Neural crest cell (in vitro differentiated cells): ENCODE data around the gene SPATA3. TPM values are rescaled to one million over a fixed set of nuclear protein-coding genes. Genes with fewer than 3 reads are reported as not detected.
A peak's percentile ranks its signal among the peaks of the same experiment; 100 is the strongest.
"Not testable (repeated sequence)": the region's sequence is repeated elsewhere in the genome, so short reads cannot be mapped to it uniquely, and the experiment has no call there.

Source experiments
- DNase-seq: peaks from one replicate; pipeline ENCODE4 v3.0.0; 2021; ENCODE audit warnings: low read depth, mixed read lengths, low spot score
- H3K27ac Mint-ChIP-seq: one replicate; pipeline ENCODE4 v1.8.0; 2021; ENCODE audit warnings: mild to moderate bottlenecking, mixed read lengths; ENCODE audit not compliant: unreplicated experiment
- H3K27me3 Mint-ChIP-seq: 2 replicates; pipeline ENCODE4 v1.8.0; 2021; ENCODE audit warnings: low read depth, mild to moderate bottlenecking, mixed read lengths
- H3K36me3 Mint-ChIP-seq: 2 replicates; pipeline ENCODE4 v1.8.0; 2021; ENCODE audit warnings: low read depth, mild to moderate bottlenecking, mixed read lengths
- H3K4me1 Mint-ChIP-seq: 2 replicates; pipeline ENCODE4 v1.8.0; 2021; ENCODE audit warnings: mixed read lengths
- H3K4me3 Mint-ChIP-seq: one replicate; pipeline ENCODE4 v1.8.0; 2021; ENCODE audit warnings: mild to moderate bottlenecking, mixed read lengths
- H3K9me3 Mint-ChIP-seq: 2 replicates; pipeline ENCODE4 v1.8.0; 2021; ENCODE audit warnings: mixed read lengths
- total RNA-seq: library from RNA; stranded (reverse); gene quantifications from 2 replicates; pipeline ENCODE4 v1.2.1, GENCODE V29; 2021
- TF ChIP-seq, protein P1 (sequence below): fragments of 200-600 bp; sonication (generic); conservative IDR thresholded peaks from 2 replicates; pipeline ENCODE4 v1.5.0; 2021; ENCODE audit warnings: antibody characterized with exemption, mild to moderate bottlenecking

Gene SPATA3
- total RNA-seq, 1 donor from 2014 or later = not detected

GRCh38 chr2:230961091-230961491 is 34.8 kb upstream of the SPATA3 start:
- Mint-ChIP-seq H3K27me3 (peaks cover 28% of the 10 kb centered on the region), H3K9me3 (peaks cover 6% of the 10 kb centered on the region), H3K27ac (peak overlapping the region; percentile 91), H3K36me3 (peaks cover 3% of the 10 kb centered on the region), H3K4me3 (no peak overlapping the region), H3K4me1 (peaks cover 39% of the 10 kb centered on the region)
- TF ChIP-seq, protein P1, sequence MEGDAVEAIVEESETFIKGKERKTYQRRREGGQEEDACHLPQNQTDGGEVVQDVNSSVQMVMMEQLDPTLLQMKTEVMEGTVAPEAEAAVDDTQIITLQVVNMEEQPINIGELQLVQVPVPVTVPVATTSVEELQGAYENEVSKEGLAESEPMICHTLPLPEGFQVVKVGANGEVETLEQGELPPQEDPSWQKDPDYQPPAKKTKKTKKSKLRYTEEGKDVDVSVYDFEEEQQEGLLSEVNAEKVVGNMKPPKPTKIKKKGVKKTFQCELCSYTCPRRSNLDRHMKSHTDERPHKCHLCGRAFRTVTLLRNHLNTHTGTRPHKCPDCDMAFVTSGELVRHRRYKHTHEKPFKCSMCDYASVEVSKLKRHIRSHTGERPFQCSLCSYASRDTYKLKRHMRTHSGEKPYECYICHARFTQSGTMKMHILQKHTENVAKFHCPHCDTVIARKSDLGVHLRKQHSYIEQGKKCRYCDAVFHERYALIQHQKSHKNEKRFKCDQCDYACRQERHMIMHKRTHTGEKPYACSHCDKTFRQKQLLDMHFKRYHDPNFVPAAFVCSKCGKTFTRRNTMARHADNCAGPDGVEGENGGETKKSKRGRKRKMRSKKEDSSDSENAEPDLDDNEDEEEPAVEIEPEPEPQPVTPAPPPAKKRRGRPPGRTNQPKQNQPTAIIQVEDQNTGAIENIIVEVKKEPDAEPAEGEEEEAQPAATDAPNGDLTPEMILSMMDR = no peak
- no peak for DNase-seq

- Mint-ChIP-seq H3K4me3 (no peak overlapping the region), H3K27ac (no peak overlapping the region), H3K27me3 (peaks cover 4% of the 10 kb centered on the region), H3K4me1 (peaks cover 18% of the 10 kb centered on the region), H3K36me3 (peaks cover 3% of the 10 kb centered on the region), H3K9me3 (peaks cover 6% of the 10 kb centered on the region)
- no peak for DNase-seq
- TF ChIP-seq, protein P1 = no peak
Observed at GRCh38 chr2:230964136-230964730, 31.7 kb upstream of the SPATA3 start.

DNA sequence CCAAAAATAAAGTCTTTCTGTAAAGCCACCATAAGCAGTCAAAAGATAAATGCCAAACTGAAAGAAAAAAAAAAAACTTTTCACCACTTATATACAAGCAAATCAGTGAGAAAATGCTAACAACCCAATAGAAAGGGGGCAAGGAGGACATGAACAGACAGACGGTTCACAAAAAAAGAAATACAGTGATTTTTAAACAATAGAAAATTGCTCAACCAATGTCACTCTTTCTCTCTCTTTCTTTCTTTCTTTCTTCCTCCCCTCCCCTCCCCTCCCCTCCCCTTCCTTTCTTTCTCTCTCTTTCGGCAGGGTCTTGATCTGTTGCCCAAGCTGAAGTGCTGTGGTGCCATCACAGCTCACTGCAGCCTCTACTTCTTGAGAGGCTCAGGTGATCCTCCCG is 28.8 kb upstream of the SPATA3 start:
- Mint-ChIP-seq H3K27ac (no peak overlapping the region), H3K27me3 (no peaks in the 10 kb centered on the region), H3K36me3 (no peaks in the 10 kb centered on the region), H3K9me3 (peaks cover 6% of the 10 kb centered on the region), H3K4me1 (no peaks in the 10 kb centered on the region), H3K4me3 (no peak overlapping the region)
- TF ChIP-seq, protein P1 = no peak
- no peak for DNase-seq

- not testable (repeated sequence) for H3K27me3 Mint-ChIP-seq, H3K4me1 Mint-ChIP-seq, H3K4me3 Mint-ChIP-seq
Observed at GRCh38 chr2:230968314-230968713, 27.6 kb upstream of the SPATA3 start.

DNA sequence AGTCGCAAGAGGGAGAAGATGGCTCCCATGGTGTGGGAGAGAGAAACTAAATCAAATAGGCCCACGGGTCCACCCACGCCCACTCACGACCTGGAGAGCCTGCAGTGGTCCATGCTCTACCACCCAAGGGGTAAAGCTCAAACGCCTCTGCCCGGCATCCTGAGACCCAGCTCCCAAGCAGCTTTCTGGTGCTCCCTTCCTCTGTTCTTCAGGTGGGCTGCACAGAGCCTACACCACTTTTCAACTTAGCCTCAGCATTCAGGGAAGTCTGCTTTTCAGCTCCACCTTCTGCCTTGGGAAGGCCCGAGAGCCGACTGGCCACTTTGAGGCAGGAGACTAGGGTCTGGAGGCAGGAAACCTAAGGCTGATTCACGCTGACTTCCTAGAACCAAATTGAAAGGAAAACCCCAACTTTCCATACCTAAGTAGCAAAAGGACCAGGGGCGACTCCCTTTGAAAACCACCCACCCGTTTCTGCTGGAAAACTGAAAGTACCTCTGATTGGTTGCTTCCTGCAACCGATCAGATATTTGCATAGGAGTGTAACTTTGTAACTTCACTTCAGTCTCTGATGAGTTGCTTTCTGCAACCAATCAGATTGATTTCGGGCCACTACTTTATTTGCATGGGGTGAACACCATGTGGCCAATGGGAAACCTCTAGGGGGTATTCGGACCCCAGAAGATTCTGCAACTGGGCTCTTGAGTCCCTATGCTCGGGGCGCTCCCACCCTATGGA is 26.8 kb upstream of the SPATA3 start:
- H3K4me1 Mint-ChIP-seq = no peaks in the 10 kb centered on the region
- no peaks in the 10 kb centered on the region for H3K36me3 Mint-ChIP-seq
- TF ChIP-seq, protein P1 = no peak
- no peak for DNase-seq
- no peak overlapping the region for H3K27ac Mint-ChIP-seq
- no peaks in the 10 kb centered on the region for H3K27me3 Mint-ChIP-seq
- H3K9me3 Mint-ChIP-seq = no peaks in the 10 kb centered on the region
- no peak overlapping the region for H3K4me3 Mint-ChIP-seq

More at GRCh38 chr2:230968314-230968713, 27.6 kb upstream of the SPATA3 start:
- H3K9me3 Mint-ChIP-seq, H3K36me3 Mint-ChIP-seq, DNase-seq, H3K27ac Mint-ChIP-seq: not testable (repeated sequence)

DNA sequence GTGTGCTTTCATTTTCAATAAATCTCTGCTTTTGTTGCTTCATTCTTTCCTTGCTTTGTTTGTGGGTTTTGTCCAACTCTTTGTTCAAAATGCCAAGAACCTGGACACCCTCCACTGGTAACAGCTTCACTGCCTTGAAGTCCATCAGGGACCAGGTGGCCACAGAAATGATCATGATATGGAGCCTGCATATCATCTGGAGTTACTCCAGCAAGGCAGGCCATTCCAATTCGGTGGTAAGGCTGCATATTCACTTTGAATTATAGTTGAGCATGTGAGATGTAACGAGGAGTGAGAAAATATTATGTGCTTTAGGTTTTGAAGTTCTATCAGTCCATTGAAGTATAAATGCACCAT is 26.3 kb upstream of the SPATA3 start:
- H3K4me3 Mint-ChIP-seq = no peak overlapping the region

More for the DNA sequence above, 26.3 kb upstream of the SPATA3 start:
- no peak for DNase-seq
- TF ChIP-seq, protein P1 = no peak
- Mint-ChIP-seq H3K27ac (no peak overlapping the region), H3K36me3 (no peaks in the 10 kb centered on the region), H3K4me1 (peaks cover 3% of the 10 kb centered on the region), H3K27me3 (no peaks in the 10 kb centered on the region), H3K9me3 (no peaks in the 10 kb centered on the region)
